Breast epithelium (tissue), 3 donors: ENCODE data around the gene ATP12A.

Source experiments
- POLR2AphosphoS5 ChIP-seq, 3 donors: sonication (generic); formaldehyde crosslinking; IDR thresholded peaks; one replicate each; pipeline ENCODE4 v1.6.1; 2017; ENCODE audit warnings: antibody characterized with exemption in 3 of 3
- TF ChIP-seq, protein P1 (sequence below), 3 donors: fragments of 450-650 bp; IDR thresholded peaks; one replicate each; pipeline ENCODE4 v1.5.1; 2016 to 2017; ENCODE audit warnings: antibody characterized with exemption in 3 of 3, mild to moderate bottlenecking in 3 of 3, moderate library complexity in 3 of 3

DNA sequence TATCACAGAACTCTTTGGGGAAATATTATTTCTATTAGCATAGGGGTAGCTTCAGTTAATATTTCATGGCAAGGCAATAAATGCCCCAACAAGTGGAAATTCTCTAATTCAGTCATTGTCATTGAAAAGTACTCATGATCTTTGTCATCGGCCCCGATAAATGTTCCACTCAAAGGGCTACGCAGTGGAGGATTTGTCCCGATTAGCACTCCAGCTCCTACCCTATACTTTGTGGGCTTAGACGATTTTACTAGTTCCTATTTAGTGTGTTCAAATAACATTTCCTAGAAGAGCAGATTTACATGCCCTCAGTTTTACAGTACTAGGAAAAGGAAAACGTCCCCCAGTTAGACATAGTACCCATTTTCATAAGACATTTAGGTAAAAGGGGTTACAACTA is 38.0 kb upstream of the ATP12A start:
- TF ChIP-seq, protein P1, sequence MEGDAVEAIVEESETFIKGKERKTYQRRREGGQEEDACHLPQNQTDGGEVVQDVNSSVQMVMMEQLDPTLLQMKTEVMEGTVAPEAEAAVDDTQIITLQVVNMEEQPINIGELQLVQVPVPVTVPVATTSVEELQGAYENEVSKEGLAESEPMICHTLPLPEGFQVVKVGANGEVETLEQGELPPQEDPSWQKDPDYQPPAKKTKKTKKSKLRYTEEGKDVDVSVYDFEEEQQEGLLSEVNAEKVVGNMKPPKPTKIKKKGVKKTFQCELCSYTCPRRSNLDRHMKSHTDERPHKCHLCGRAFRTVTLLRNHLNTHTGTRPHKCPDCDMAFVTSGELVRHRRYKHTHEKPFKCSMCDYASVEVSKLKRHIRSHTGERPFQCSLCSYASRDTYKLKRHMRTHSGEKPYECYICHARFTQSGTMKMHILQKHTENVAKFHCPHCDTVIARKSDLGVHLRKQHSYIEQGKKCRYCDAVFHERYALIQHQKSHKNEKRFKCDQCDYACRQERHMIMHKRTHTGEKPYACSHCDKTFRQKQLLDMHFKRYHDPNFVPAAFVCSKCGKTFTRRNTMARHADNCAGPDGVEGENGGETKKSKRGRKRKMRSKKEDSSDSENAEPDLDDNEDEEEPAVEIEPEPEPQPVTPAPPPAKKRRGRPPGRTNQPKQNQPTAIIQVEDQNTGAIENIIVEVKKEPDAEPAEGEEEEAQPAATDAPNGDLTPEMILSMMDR (IDR thresholded peaks at IDR 0.05) = no peak
- TF ChIP-seq POLR2AphosphoS5 (IDR thresholded peaks at IDR 0.05) = no peak
